ENCODE measurements around the gene OR10H1. TPM values are rescaled to one million over a fixed set of nuclear protein-coding genes. Genes with fewer than 3 reads are reported as not detected.

OR10H1 gene, protein sequence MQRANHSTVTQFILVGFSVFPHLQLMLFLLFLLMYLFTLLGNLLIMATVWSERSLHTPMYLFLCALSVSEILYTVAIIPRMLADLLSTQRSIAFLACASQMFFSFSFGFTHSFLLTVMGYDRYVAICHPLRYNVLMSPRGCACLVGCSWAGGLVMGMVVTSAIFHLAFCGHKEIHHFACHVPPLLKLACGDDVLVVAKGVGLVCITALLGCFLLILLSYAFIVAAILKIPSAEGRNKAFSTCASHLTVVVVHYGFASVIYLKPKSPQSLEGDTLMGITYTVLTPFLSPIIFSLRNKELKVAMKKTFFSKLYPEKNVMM
- not detected for total RNA-seq
- long read RNA-seq: 0 reads

DNA sequence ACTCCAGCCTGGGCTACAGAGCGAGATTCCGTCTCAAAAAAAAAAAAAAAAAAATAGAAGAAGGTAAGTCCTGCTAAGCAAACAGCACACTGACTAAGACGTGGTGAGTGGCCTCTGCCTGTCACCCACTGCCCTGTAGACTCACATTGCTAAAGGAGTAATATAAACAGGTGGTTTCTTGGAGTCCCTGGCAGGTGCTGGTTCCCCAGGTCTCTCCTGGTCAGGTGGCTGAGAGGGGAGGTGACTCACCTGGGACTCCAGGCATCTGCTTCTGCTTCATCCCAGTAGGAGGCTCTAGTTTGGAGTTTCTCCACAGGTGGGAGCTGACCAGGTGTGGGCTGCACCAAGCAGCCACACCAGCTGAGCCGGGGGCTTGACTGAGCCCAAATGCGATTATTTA lies at the start of gene OR10H1:
Gene OR10H1, minus strand, starts transcription at position 359 of the 400 bp plus-strand sequence. CDS start 7,627 bp downstream, outside the sequence.
- peaks cover 74% of the 10 kb centered on the region for H3K27me3 ChIP-seq (ENCODE audit: low read depth)
- no peak within 1 kb of the TSS for H3K27ac ChIP-seq (replicated peaks)
- H3K4me1 ChIP-seq: no peaks in the 10 kb centered on the region
- no peak for DNase-seq
- intact Hi-C loops (cut with micrococcal nuclease): no loop called here
- H3K36me3 ChIP-seq: no peaks in the 10 kb centered on the region
- no peaks in the 10 kb centered on the region for H3K9me3 ChIP-seq (replicated peaks)
- TF ChIP-seq, protein P1, sequence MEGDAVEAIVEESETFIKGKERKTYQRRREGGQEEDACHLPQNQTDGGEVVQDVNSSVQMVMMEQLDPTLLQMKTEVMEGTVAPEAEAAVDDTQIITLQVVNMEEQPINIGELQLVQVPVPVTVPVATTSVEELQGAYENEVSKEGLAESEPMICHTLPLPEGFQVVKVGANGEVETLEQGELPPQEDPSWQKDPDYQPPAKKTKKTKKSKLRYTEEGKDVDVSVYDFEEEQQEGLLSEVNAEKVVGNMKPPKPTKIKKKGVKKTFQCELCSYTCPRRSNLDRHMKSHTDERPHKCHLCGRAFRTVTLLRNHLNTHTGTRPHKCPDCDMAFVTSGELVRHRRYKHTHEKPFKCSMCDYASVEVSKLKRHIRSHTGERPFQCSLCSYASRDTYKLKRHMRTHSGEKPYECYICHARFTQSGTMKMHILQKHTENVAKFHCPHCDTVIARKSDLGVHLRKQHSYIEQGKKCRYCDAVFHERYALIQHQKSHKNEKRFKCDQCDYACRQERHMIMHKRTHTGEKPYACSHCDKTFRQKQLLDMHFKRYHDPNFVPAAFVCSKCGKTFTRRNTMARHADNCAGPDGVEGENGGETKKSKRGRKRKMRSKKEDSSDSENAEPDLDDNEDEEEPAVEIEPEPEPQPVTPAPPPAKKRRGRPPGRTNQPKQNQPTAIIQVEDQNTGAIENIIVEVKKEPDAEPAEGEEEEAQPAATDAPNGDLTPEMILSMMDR (IDR thresholded peaks at IDR 0.05; ENCODE audit: borderline replicate concordance): no peak
- no peak within 1 kb of the TSS for H3K4me3 ChIP-seq

DNA sequence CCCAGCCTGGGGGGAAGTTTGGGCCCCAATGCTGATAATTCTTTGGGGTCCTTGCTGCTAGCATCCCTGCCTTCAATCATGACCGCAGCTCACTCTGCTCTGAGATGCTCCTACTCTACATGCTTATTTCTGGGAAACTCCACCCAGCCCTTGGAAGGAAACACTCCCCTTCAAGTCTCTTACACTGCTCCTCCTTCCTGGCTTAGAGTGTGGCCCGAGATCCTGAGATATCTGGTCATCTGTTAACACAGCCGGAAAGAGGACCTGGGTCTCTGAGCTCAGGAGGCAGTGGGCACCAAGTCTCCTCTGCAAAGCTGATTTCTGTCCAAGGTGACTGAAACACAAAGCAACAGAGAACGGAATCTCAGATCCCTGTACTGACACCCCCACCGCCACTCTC lies 49.4 kb upstream of the OR10H1 start:
- TF ChIP-seq, protein P1 (IDR thresholded peaks at IDR 0.05; ENCODE audit: borderline replicate concordance): no peak
- Histone ChIP-seq H3K27ac (replicated peaks) (no peak overlapping the region), H3K9me3 (replicated peaks) (no peaks in the 10 kb centered on the region), H3K36me3 (no peaks in the 10 kb centered on the region), H3K4me3 (no peak overlapping the region), H3K4me1 (no peaks in the 10 kb centered on the region), H3K27me3 (ENCODE audit: low read depth) (peaks cover 50% of the 10 kb centered on the region)
- intact Hi-C loops (cut with micrococcal nuclease): no loop called here
- no peak for DNase-seq

- no peak overlapping the region for H3K27ac ChIP-seq (replicated peaks)
- TF ChIP-seq, protein P1 (IDR thresholded peaks at IDR 0.05; ENCODE audit: borderline replicate concordance): no peak
- H3K4me1 ChIP-seq: no peaks in the 10 kb centered on the region
- intact Hi-C loops (cut with micrococcal nuclease): no loop called here
- H3K4me3 ChIP-seq: no peak overlapping the region
- DNase-seq: no peak
- H3K36me3 ChIP-seq: no peaks in the 10 kb centered on the region
- peaks cover 63% of the 10 kb centered on the region for H3K27me3 ChIP-seq (ENCODE audit: low read depth)
- H3K9me3 ChIP-seq (replicated peaks): no peaks in the 10 kb centered on the region
Measured at GRCh38 chr19:15863272-15863671, 47.8 kb upstream of the OR10H1 start.

DNA sequence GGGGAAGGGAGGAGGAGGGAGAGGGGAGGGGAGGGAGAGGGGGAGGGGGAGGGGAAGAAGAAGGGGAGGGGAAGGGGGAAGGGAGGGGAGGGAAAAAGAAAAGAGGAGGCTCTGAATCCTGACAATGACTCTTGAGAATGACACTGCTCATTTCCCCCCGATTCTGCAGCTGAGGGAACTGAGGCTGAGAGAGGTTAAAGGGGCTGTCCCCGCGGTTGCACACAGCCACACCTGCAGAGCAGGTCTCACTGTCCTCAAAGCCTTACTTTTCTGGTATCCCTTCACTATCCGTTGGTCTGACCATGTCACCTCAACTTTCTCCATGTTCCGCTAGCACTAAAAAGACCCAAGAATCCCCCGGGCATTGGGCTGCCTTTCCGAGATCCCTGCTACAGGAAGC lies 47.0 kb upstream of the OR10H1 start:
- TF ChIP-seq, protein P1 (IDR thresholded peaks at IDR 0.05; ENCODE audit: borderline replicate concordance): no peak
- H3K27me3 ChIP-seq (ENCODE audit: low read depth): peaks cover 71% of the 10 kb centered on the region
- H3K27ac ChIP-seq (replicated peaks): no peak overlapping the region
- DNase-seq: no peak
- no peaks in the 10 kb centered on the region for H3K36me3 ChIP-seq
- H3K9me3 ChIP-seq (replicated peaks): no peaks in the 10 kb centered on the region
- H3K4me3 ChIP-seq: no peak overlapping the region
- intact Hi-C loops (cut with micrococcal nuclease): no loop called here
- no peaks in the 10 kb centered on the region for H3K4me1 ChIP-seq

DNA sequence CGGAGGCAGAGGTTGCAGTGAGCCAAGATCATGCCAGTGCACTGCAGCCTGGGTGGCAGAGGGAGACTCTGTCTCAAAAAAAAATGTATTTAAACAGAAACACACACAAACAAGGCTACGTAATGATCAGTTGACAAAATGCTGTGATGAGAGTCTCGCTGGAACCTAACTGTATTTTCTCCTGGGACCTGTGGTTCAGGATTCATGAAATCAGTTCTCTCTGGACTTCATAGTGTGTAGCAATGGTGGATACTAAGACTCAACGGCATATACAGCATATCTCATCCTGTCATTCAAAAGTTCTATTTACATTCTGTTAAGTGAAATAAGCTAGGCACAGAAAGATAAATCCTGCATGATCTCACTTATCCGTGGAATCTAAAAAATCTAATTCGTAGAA lies 45.1 kb upstream of the OR10H1 start:
- H3K36me3 ChIP-seq: no peaks in the 10 kb centered on the region
- no peaks in the 10 kb centered on the region for H3K4me1 ChIP-seq
- TF ChIP-seq, protein P1 (IDR thresholded peaks at IDR 0.05; ENCODE audit: borderline replicate concordance): no peak
- H3K27ac ChIP-seq (replicated peaks): no peak overlapping the region
- no peak overlapping the region for H3K4me3 ChIP-seq
- DNase-seq: no peak
- peaks cover 83% of the 10 kb centered on the region for H3K27me3 ChIP-seq (ENCODE audit: low read depth)
- H3K9me3 ChIP-seq (replicated peaks): no peaks in the 10 kb centered on the region
- intact Hi-C loops (cut with micrococcal nuclease): no loop called here

Data from left ventricle myocardium inferior (tissue), 1 donor.